ENCODE data around the gene NIT1. TPM values are rescaled to one million over a fixed set of nuclear protein-coding genes. Genes with fewer than 3 reads are reported as not detected.

NIT1 gene
- total and polyA plus RNA-seq, 2 of the 13 experiments (the other 11 are each of a cell fraction or from before 2014, with no cell fraction given) = 22.7 to 31.0 TPM

DNA sequence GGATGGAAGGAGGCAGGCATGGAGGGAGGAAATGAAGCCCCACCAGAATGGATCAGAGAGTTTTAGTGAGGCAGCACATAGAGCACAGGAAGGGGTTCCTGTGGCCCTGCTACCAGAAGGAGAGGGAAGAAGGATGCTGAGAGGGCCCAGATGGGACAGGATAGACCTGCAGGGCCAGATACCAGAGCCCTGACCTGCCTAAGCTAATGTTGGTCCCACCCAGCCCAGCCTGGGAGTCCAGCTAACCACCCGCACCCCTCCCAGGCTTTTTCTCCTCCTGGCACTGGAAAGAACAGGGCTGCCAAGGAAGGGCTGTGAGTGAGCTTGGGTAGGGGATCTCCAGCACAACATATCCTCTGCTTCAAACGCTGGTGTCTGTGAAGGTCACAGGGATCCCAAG is 35.4 kb upstream of the NIT1 start (continued):
- TF ChIP-seq, protein P1, sequence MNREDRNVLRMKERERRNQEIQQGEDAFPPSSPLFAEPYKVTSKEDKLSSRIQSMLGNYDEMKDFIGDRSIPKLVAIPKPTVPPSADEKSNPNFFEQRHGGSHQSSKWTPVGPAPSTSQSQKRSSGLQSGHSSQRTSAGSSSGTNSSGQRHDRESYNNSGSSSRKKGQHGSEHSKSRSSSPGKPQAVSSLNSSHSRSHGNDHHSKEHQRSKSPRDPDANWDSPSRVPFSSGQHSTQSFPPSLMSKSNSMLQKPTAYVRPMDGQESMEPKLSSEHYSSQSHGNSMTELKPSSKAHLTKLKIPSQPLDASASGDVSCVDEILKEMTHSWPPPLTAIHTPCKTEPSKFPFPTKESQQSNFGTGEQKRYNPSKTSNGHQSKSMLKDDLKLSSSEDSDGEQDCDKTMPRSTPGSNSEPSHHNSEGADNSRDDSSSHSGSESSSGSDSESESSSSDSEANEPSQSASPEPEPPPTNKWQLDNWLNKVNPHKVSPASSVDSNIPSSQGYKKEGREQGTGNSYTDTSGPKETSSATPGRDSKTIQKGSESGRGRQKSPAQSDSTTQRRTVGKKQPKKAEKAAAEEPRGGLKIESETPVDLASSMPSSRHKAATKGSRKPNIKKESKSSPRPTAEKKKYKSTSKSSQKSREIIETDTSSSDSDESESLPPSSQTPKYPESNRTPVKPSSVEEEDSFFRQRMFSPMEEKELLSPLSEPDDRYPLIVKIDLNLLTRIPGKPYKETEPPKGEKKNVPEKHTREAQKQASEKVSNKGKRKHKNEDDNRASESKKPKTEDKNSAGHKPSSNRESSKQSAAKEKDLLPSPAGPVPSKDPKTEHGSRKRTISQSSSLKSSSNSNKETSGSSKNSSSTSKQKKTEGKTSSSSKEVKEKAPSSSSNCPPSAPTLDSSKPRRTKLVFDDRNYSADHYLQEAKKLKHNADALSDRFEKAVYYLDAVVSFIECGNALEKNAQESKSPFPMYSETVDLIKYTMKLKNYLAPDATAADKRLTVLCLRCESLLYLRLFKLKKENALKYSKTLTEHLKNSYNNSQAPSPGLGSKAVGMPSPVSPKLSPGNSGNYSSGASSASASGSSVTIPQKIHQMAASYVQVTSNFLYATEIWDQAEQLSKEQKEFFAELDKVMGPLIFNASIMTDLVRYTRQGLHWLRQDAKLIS (CRISPR knock-in tag; IDR thresholded peaks at IDR 0.05) = no peak
- TF ChIP-seq ZNF17 (CRISPR knock-in tag; IDR thresholded peaks at IDR 0.05) (no peak), IRX3 (CRISPR knock-in tag; IDR thresholded peaks at IDR 0.05; ENCODE audit: borderline replicate concordance, low read depth) (no peak), MED1 (CRISPR knock-in tag; IDR thresholded peaks at IDR 0.05) (no peak), CCAR2 (optimal IDR thresholded peaks at IDR 0.05; ENCODE audit: low read depth, low read length) (no peak), ZNF788 (CRISPR knock-in tag; IDR thresholded peaks at IDR 0.05; ENCODE audit: borderline replicate concordance) (no peak), IKZF1 (IDR thresholded peaks at IDR 0.05) (no peak)
- TF ChIP-seq, protein P2, sequence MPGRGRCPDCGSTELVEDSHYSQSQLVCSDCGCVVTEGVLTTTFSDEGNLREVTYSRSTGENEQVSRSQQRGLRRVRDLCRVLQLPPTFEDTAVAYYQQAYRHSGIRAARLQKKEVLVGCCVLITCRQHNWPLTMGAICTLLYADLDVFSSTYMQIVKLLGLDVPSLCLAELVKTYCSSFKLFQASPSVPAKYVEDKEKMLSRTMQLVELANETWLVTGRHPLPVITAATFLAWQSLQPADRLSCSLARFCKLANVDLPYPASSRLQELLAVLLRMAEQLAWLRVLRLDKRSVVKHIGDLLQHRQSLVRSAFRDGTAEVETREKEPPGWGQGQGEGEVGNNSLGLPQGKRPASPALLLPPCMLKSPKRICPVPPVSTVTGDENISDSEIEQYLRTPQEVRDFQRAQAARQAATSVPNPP (CRISPR knock-in tag; IDR thresholded peaks at IDR 0.05) = no peak
- TF ChIP-seq, protein P3, sequence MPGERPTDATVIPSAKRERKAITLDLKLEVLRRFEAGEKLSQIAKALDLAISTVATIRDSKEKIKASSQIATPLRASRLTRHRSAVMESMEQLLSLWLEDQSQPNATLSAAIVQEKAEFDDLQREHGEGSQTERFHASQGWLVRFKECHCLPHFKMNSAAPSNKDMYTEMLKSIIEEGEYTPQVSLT (CRISPR knock-in tag; IDR thresholded peaks at IDR 0.05; ENCODE audit: borderline replicate concordance, low read depth) = no peak
- TF ChIP-seq, protein P4, sequence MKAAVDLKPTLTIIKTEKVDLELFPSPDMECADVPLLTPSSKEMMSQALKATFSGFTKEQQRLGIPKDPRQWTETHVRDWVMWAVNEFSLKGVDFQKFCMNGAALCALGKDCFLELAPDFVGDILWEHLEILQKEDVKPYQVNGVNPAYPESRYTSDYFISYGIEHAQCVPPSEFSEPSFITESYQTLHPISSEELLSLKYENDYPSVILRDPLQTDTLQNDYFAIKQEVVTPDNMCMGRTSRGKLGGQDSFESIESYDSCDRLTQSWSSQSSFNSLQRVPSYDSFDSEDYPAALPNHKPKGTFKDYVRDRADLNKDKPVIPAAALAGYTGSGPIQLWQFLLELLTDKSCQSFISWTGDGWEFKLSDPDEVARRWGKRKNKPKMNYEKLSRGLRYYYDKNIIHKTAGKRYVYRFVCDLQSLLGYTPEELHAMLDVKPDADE (CRISPR knock-in tag; IDR thresholded peaks at IDR 0.05) = no peak
- TF ChIP-seq, protein P5, sequence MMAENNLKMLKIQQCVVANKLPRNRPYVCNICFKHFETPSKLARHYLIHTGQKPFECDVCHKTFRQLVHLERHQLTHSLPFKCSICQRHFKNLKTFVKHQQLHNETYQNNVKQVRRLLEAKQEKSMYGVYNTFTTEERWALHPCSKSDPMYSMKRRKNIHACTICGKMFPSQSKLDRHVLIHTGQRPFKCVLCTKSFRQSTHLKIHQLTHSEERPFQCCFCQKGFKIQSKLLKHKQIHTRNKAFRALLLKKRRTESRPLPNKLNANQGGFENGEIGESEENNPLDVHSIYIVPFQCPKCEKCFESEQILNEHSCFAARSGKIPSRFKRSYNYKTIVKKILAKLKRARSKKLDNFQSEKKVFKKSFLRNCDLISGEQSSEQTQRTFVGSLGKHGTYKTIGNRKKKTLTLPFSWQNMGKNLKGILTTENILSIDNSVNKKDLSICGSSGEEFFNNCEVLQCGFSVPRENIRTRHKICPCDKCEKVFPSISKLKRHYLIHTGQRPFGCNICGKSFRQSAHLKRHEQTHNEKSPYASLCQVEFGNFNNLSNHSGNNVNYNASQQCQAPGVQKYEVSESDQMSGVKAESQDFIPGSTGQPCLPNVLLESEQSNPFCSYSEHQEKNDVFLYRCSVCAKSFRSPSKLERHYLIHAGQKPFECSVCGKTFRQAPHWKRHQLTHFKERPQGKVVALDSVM (CRISPR knock-in tag; IDR thresholded peaks at IDR 0.05) = no peak
- TF ChIP-seq, protein P6, sequence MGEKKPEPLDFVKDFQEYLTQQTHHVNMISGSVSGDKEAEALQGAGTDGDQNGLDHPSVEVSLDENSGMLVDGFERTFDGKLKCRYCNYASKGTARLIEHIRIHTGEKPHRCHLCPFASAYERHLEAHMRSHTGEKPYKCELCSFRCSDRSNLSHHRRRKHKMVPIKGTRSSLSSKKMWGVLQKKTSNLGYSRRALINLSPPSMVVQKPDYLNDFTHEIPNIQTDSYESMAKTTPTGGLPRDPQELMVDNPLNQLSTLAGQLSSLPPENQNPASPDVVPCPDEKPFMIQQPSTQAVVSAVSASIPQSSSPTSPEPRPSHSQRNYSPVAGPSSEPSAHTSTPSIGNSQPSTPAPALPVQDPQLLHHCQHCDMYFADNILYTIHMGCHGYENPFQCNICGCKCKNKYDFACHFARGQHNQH (CRISPR knock-in tag; IDR thresholded peaks at IDR 0.05) = no peak
